Tongue (tissue), 3 donors: Measurements from ENCODE around the gene DAO. TPM values are rescaled to one million over a fixed set of nuclear protein-coding genes. Genes with fewer than 3 reads are reported as not detected.

Experiments
- DNase-seq: peaks from one replicate; pipeline ENCODE4 v3.0.0-alpha.2; 2015
- small RNA-seq: library from RNA; depleted of rRNA; stranded (forward); fragments of <200 nt; gene quantifications from one replicate; pipeline ENCODE3, GENCODE V24; 2014; ENCODE audit warnings: low replicate concordance
- total RNA-seq: library from RNA; depleted of rRNA; stranded (reverse); fragments of >200 nt; gene quantifications from one replicate; pipeline ENCODE4 v1.2.3, GENCODE V29; 2014

Gene DAO
- total RNA-seq, 1 donor from 2014 or later: not detected

DNA sequence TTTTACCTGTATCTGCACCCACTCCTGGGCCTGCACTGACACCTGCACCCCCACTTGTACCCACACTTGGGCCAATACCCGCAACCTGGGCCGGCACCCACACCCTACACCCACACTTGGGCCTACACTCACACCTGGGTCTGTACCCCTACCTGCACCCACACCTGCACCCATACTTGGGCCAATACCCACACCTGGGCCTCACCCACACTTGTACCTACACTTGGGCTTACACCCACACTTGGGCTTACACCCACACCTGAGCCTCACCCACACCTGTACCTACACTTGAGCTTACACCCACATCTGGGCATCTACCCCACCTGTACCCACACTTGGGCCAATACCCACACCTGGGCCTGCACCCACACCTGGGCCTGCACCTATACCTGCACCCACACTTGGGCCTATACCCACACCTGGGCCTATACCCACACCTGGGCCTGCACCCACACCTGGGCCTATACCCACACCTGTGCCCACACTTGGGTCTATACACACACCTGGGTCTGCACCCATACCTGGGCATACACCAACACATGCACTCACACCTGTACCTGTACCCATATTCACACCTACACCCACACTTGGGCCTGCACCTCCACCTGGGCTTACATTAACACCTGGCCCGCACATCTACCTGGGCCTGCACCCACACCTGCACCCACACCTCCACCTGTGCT, 39.2 kb downstream of the DAO start:
- no peak for DNase-seq

- DNase-seq: no peak
Observed at GRCh38 chr12:108921946-108922345, 42.1 kb downstream of the DAO start.

DNA sequence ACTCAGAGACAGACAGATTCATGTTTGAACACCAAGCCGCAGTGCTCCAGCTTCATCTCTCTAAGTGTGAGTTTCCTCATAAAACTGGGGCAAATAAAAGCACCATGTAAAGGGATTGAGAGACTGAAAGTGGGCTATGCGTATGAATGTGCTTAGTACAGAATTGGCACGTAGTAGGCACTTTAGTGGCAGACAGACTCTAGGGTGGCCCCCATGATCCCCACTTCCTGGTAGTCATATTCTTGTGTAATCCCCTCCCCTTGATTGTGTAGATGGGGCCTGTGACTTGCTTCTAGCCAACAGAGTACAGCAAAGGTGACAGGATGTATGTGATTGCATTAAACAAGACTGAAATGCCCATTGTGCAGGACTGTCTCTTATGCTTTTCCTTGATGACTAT, 43.0 kb downstream of the DAO start:
- no peak for DNase-seq

DNA sequence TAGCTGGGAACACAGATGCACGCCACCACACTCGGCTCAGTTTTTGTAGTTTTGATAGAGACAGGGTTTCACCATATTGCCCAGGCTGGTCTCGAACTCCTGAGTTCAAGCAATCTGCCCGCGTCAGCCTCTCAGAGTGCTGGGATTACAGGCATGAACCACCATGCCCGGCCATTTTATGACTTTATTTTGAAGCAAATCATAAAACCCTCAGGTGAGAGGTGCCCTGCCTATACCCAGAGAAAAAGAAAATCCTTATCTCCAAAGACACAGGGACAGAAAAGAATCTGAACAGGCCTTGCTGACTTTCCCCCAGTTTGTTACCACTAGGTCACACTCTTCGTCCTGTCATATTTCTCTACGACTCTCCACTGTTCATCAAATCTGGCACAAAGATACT, 48.8 kb downstream of the DAO start:
- no peak for DNase-seq

DNA sequence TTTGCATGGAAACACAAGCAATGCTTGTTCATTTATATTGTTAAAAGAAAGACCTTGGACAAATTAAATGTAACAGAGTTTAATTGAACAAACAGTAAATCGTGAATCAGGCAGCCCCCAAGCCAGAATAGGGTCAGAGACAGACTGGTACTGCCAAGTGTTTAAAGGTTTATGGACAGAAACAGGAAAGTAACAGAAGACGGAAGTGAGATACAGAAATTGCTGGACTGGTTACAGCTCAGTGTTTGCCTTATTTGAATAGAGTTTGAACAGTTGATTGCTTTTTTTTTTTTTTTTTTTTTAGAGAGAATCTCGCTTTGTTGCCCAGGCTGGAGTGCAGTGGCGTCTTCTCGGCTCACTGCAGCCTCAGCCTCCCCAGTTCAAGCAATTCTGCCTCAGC, 50.3 kb downstream of the DAO start:
- no peak for DNase-seq

DNA sequence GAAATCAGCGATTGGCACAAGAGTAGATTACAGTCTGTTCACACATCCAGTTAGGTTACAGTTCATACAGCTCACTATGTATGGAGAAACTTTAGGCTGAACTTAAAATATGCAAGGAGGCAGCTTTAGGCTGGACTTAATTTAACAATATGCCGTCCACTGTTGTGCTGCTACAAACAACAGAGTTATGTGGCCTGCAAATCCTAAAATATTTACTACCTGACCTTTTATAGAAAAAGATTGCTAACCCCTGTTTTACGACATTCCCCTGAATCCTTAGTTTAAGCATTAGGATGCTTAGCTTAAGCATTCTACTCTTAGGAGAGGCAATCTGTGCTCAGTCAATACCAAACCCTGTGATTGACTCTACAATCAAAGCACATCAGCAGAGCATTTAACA, 50.9 kb downstream of the DAO start:
- no peak for DNase-seq

DNA sequence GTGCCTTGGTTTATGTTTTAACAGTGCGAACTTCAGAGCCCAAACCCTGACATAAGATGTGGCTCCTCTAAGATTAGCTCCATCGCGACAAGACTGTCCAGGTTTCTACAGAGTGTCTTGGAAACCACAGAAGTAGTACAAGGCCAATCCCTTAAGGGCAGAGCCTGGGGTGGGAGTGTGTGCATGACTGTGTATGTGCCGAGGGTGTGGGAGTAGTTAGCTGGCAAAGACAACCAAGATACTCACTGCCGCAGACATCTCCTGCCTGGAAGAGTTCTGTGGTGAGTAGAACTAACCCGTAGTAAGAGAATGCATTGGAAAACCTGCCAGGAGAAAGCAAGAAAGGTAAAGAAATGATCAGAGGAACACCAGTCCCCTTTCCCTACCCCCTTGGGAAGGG, 54.1 kb downstream of the DAO start:
- no peak for DNase-seq

GRCh38 chr12:108935159-108935763, 55.4 kb downstream of the DAO start:
- DNase-seq: no peak

DNA sequence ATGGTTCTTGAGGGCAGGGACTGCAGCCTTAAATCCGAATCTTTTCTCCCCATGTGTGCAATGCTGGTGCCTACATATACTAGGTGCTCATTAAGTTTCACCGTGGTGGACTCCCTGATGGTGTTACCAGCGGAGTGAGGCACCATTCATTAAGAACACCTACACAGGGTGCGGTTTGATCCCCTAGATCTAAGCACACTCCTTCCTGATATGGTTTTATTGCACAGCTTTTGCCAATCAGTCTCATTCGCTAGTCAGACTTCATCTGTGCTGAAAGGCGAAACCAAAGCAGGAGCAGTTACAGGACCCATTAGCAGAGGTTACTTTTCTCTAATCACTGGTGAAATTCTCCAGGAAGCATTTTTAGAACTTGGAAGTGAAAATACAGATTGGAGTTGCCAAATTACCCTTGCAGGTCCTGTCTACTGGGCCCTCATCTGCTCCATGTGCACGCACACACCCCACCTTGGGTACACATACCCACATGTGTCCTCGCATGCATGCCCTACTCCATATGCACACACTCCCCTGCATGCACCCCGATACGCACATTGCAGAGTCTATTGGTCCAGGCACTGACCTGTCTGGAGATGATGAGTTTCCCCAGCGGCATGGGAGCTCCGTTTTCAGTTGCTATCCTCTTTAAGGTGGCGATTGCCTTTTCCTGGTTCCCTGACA, 58.5 kb downstream of the DAO start:
- no peak for DNase-seq

DNA sequence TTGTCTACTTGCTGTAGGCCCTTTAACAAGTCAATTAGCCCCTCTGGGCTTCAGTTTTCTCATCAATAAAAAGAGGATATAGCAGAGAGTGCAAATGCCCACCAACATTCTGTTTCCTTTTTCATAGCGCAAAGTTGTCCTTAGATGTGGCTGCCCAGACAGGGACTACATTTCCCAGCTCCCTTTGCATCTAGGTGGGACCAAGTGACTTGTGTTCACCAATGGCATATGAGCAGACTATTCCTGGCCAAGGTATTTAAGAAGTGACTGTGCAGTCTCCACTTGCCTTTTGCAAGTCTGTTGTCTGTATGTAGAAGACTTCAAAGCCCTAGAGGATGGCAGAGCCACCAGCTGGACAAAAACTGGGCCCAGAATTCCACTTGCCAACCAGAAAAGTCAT, 59.7 kb downstream of the DAO start:
- DNase-seq: peak; percentile 18

DNA sequence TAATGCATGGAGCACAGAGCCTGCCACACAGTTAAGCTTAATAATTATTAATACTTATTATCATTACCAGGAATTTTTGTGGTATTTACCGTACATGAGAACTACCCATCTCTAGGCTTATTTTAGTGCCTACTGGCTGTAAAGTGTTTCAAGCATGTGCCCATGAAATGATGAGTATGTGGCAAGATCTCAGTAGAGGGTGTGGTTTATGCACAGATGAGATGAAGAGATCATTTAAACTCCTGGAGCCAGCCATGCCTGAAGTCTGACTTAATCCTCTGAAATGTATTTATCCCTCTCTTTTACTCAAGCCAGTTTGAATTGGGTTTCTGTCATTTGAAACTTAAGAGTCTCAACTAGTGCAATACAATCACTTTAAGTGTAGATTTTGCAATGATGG, 60.2 kb downstream of the DAO start:
- DNase-seq: no peak

- DNase-seq: no peak
Observed at GRCh38 chr12:108947097-108947496, 67.2 kb downstream of the DAO start.

- no peak for DNase-seq
Observed at GRCh38 chr12:108948367-108948766, 68.5 kb downstream of the DAO start.

GRCh38 chr12:108949976-108950375, 70.1 kb downstream of the DAO start:
- DNase-seq: no peak

Small RNA genes lying within 50 kb of the gene (small RNA-seq; reads per million reads assigned to genes)
- not detected for gene MIR619
- gene RNU6-361P: not detected

Other genes starting within 250 kb of the DAO start
- 2.2 TPM for gene SELPLG, start 246.2 kb upstream of the DAO start, total RNA-seq
- gene CORO1C, start 148.6 kb upstream of the DAO start, total RNA-seq: 107 TPM
- gene SSH1, start 22.5 kb upstream of the DAO start, total RNA-seq: 12.4 TPM
- gene SVOP, start 141.0 kb downstream of the DAO start, total RNA-seq: 0.31 TPM
- gene USP30, start 172.5 kb downstream of the DAO start, total RNA-seq: 15.7 TPM
- 18.8 TPM for gene ALKBH2, start 213.4 kb downstream of the DAO start, total RNA-seq
- 30.6 TPM for gene UNG, start 217.5 kb downstream of the DAO start, total RNA-seq
- gene ACACB, start 236.5 kb downstream of the DAO start, total RNA-seq: 17.6 TPM